HFFc6 (cell line): Measurements from ENCODE around the gene ASGR1. TPM values are rescaled to one million over a fixed set of nuclear protein-coding genes. Genes with fewer than 3 reads are reported as not detected.

Source experiments
- DNase-seq: peaks from one replicate; pipeline ENCODE4 v3.0.0-alpha.2; 2018
- H3K27ac Mint-ChIP-seq: 2 replicates; pipeline ENCODE4 v1.8.0; 2020; ENCODE audit warnings: mild to moderate bottlenecking, mixed read lengths
- H3K27me3 Mint-ChIP-seq: 2 replicates; pipeline ENCODE4 v1.8.0; 2021; ENCODE audit warnings: mild to moderate bottlenecking, moderate library complexity, mixed read lengths; ENCODE audit not compliant: insufficient read depth
- H3K36me3 Mint-ChIP-seq: 2 replicates; pipeline ENCODE4 v1.8.0; 2021; ENCODE audit warnings: low read depth, mixed read lengths
- H3K4me1 Mint-ChIP-seq: 2 replicates; pipeline ENCODE4 v1.8.0; 2020; ENCODE audit warnings: low read depth, mixed read lengths
- H3K4me3 Mint-ChIP-seq: 2 replicates; pipeline ENCODE4 v1.8.0; 2020; ENCODE audit warnings: mild to moderate bottlenecking, moderate library complexity, mixed read lengths
- H3K9me3 Mint-ChIP-seq: 2 replicates; pipeline ENCODE4 v1.8.0; 2020; ENCODE audit warnings: mild to moderate bottlenecking, mixed read lengths
- CTCF ChIP-seq: fragments of 200-600 bp; sonication (generic); IDR thresholded peaks from 2 replicates; pipeline ENCODE4 v1.5.0; 2021; ENCODE audit warnings: antibody characterized with exemption, mild to moderate bottlenecking
- microRNA-seq: library from miRNA; unstranded; fragments of <30 nt; microRNA quantifications from one replicate; pipeline ENCODE4, GENCODE V29; 2019
- total RNA-seq, 6 experiments: library from RNA; stranded (reverse); fragmentation: NEBNext Ultra II Directional; extraction: Animal tissue kit (Norgen Biotek cat#: 25700); gene quantifications; 2 replicates in 1 of 6; 3 replicates in 5 of 6; pipeline ENCODE4 v1.2.3, GENCODE V29; 2021

ASGR1 gene
- total RNA-seq, 6 experiments from 2014 or later: 0.71 to 1.4 (median 0.83) TPM

GRCh38 chr17:7124923-7125322, 54.2 kb downstream of the ASGR1 start:
- Mint-ChIP-seq H3K9me3 (no peaks in the 10 kb centered on the region), H3K36me3 (no peaks in the 10 kb centered on the region), H3K27me3 (peaks cover 40% of the 10 kb centered on the region), H3K4me3 (no peak overlapping the region), H3K4me1 (0 out of 2 replicates have a peak, but pooled peaks cover 4% of the 10 kb centered on the region), H3K27ac (no peak overlapping the region)
- TF ChIP-seq CTCF: no peak
- DNase-seq: no peak

DNA sequence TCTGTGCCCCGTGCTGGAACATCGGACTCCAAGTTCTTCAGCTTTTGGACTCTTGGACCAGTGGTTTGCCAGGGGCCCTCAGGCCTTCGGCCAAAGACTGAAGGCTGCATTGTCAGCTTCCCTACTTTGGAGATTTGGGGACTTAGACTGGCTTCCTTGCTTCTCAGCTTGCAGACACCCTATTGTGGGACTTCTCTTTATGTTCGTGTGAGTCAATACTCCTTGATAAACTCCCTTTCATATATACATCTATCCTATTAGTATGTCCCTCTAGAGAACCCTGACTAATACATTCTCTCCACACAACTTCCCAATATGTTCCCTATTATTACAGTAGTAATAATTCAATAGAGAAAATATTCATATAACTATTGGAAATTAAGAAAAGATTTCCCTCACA, 55.3 kb downstream of the ASGR1 start:
- Mint-ChIP-seq H3K9me3 (no peaks in the 10 kb centered on the region), H3K4me1 (0 out of 2 replicates have a peak, but pooled peaks cover 4% of the 10 kb centered on the region), H3K27me3 (peaks cover 37% of the 10 kb centered on the region), H3K36me3 (no peaks in the 10 kb centered on the region), H3K27ac (no peak overlapping the region), H3K4me3 (no peak overlapping the region)
- no peak for TF ChIP-seq CTCF
- DNase-seq: no peak

Small RNAs within 50 kb of the gene (microRNA-seq; reads per million reads assigned to microRNA genes)
- gene MIR324: 3,089 reads per million, percentile 84 among the genes with 10 or more reads in this experiment

Other genes starting within 250 kb of the ASGR1 start
- not detected for gene ALOX12, start 183.3 kb downstream of the ASGR1 start, total RNA-seq
- 100 to 1,000 TPM; 286 to 382 (median 343) TPM for gene RNASEK, start 166.7 kb downstream of the ASGR1 start, total RNA-seq
- gene BCL6B, start 156.3 kb downstream of the ASGR1 start, total RNA-seq: not detected
- 1 to 10 TPM; 1.6 to 3.4 (median 1.9) TPM for gene SLC16A13, start 143.4 kb downstream of the ASGR1 start, total RNA-seq
- not detected for gene SLC16A11, start 135.3 kb downstream of the ASGR1 start, total RNA-seq
- gene CLEC10A, start 99.1 kb downstream of the ASGR1 start, total RNA-seq: not detected
- not detected for gene ASGR2, start 64.5 kb downstream of the ASGR1 start, total RNA-seq
- gene DLG4, start 40.5 kb upstream of the ASGR1 start, total RNA-seq: 10 to 100 TPM; 27.8 to 34.3 (median 28.1) TPM
- gene ACADVL, start 40.6 kb upstream of the ASGR1 start, total RNA-seq: 100 to 1,000 TPM; 378 to 463 (median 405) TPM
- gene DVL2, start 55.1 kb upstream of the ASGR1 start, total RNA-seq: 10 to 100 TPM; 24.9 to 29.1 (median 27.0) TPM
- 10 to 100 TPM; 57.0 to 75.0 (median 68.2) TPM for gene PHF23, start 60.1 kb upstream of the ASGR1 start, total RNA-seq
- 100 to 1,000 TPM; 399 to 470 (median 426) TPM for gene GABARAP, start 63.1 kb upstream of the ASGR1 start, total RNA-seq
- gene CTDNEP1, start 72.4 kb upstream of the ASGR1 start, total RNA-seq: 100 to 1,000 TPM; 127 to 168 (median 146) TPM
- 10 to 100 TPM; 28.7 to 36.1 (median 34.0) TPM for gene ELP5, start 72.8 kb upstream of the ASGR1 start, total RNA-seq
- gene CLDN7, start 83.1 kb upstream of the ASGR1 start, total RNA-seq: 1 to 10 TPM in 4 of 6 experiments, under 1 TPM in 2; 0.43 to 3.0 (median 1.7) TPM
- gene SLC2A4, start 102.3 kb upstream of the ASGR1 start, total RNA-seq: under 1 TPM in 5 of 6 experiments, not detected in 1; 0.07 to 0.09 (median 0.09) TPM
- gene YBX2, start 115.3 kb upstream of the ASGR1 start, total RNA-seq: not detected
- gene EIF5A, start 128.3 kb upstream of the ASGR1 start, total RNA-seq: 1,000 to 10,000 TPM; 1,011 to 1,116 (median 1,072) TPM
- 10 to 100 TPM; 34.7 to 45.2 (median 40.7) TPM for gene GPS2, start 136.0 kb upstream of the ASGR1 start, total RNA-seq
- gene NEURL4, start 150.0 kb upstream of the ASGR1 start, total RNA-seq: 10 to 100 TPM; 18.7 to 24.6 (median 20.4) TPM
- 1 to 10 TPM; 3.2 to 6.4 (median 4.9) TPM for gene ACAP1, start 157.2 kb upstream of the ASGR1 start, total RNA-seq
- 10 to 100 TPM; 11.2 to 14.5 (median 12.6) TPM for gene KCTD11, start 172.8 kb upstream of the ASGR1 start, total RNA-seq
- not detected for gene TMEM95, start 175.8 kb upstream of the ASGR1 start, total RNA-seq
- gene TNK1, start 201.7 kb upstream of the ASGR1 start, total RNA-seq: under 1 TPM; 0.20 to 0.41 (median 0.26) TPM
- gene PLSCR3, start 215.2 kb upstream of the ASGR1 start, total RNA-seq: 100 to 1,000 TPM in 1 of 6 experiments, 10 to 100 TPM in 5; 85.6 to 114 (median 98.5) TPM
- gene TMEM256, start 224.7 kb upstream of the ASGR1 start, total RNA-seq: 10 to 100 TPM; 52.2 to 79.1 (median 72.3) TPM
- gene NLGN2, start 228.5 kb upstream of the ASGR1 start, total RNA-seq: 10 to 100 TPM; 41.3 to 57.3 (median 46.2) TPM
- gene SPEM1, start 241.0 kb upstream of the ASGR1 start, total RNA-seq: not detected
- not detected for gene SPEM2, start 246.2 kb upstream of the ASGR1 start, total RNA-seq
- gene SPEM3, start 249.5 kb upstream of the ASGR1 start, total RNA-seq: not detected